Measurements from ENCODE around the gene PGS1.

The PGS1 gene

GRCh38 chr17:78472035-78472905 is 93.8 kb downstream of the PGS1 start:
- no peak for DNase-seq (ENCODE audit: low read depth in 2 of 3, low spot score in 2 of 3)

GRCh38 chr17:78473951-78474613 is 95.6 kb downstream of the PGS1 start:
- DNase-seq (ENCODE audit: low read depth in 2 of 3, low spot score in 2 of 3) = no peak

Data from activated CD8-positive, alpha-beta memory T cell treated with anti-CD3 and anti-CD28 coated beads for 48 hours (primary cell).